LNCAP (cell line): Measurements from ENCODE around the gene HNRNPA2B1.

Experiments
- TF ChIP-seq, protein P1 (sequence below): fragments of 450-650 bp; IDR thresholded peaks from 2 replicates; pipeline ENCODE4 v1.5.1; 2017; ENCODE audit warnings: mild to moderate bottlenecking

HNRNPA2B1 gene

DNA sequence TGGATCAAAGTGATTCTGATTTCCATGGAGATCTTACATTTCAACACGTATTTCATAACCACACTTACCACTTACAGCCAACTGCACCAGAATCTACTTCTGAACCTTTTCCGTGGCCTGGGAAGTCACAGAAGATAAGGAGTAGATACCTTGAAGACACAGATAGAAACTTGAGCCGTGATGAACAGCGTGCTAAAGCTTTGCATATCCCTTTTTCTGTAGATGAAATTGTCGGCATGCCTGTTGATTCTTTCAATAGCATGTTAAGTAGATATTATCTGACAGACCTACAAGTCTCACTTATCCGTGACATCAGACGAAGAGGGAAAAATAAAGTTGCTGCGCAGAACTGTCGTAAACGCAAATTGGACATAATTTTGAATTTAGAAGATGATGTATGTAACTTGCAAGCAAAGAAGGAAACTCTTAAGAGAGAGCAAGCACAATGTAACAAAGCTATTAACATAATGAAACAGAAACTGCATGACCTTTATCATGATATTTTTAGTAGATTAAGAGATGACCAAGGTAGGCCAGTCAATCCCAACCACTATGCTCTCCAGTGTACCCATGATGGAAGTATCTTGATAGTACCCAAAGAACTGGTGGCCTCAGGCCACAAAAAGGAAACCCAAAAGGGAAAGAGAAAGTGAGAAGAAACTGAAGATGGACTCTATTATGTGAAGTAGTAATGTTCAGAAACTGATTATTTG, 15.3 kb downstream of the HNRNPA2B1 start:
- TF ChIP-seq, protein P1, sequence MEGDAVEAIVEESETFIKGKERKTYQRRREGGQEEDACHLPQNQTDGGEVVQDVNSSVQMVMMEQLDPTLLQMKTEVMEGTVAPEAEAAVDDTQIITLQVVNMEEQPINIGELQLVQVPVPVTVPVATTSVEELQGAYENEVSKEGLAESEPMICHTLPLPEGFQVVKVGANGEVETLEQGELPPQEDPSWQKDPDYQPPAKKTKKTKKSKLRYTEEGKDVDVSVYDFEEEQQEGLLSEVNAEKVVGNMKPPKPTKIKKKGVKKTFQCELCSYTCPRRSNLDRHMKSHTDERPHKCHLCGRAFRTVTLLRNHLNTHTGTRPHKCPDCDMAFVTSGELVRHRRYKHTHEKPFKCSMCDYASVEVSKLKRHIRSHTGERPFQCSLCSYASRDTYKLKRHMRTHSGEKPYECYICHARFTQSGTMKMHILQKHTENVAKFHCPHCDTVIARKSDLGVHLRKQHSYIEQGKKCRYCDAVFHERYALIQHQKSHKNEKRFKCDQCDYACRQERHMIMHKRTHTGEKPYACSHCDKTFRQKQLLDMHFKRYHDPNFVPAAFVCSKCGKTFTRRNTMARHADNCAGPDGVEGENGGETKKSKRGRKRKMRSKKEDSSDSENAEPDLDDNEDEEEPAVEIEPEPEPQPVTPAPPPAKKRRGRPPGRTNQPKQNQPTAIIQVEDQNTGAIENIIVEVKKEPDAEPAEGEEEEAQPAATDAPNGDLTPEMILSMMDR: no peak

DNA sequence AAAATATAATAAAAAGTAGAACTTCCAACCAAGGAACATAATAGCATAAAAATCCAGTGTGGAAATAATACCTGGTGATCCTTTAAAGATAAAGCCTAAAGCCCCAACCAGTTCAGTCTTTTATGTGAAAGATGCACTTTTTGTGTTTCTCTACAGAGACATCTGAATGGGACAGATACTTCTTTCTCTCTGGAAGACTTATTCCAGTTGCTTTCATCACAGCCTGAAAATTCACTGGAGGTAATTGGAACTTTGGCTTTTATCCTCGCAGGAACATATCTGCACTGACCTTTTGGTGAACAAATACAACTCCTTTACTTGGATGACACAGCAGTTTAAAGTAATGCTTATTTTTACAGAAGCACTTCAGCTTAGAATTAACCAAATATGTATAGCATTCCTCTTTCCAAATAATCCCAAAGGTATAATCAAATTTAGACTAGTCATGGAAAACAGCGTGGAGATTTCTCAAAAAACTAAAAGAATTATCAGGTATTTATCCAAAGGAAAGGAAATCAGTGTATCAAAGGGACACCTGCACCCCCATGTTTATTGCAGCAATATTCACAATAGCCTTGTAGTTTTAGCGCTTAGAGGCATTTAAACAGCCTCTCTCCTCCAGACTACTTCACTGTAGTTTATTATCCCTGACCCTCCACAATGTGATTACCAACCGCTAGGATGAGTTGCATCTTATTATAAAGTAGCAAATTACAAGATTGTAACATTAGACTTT, 16.8 kb downstream of the HNRNPA2B1 start:
- TF ChIP-seq, protein P1: no peak

DNA sequence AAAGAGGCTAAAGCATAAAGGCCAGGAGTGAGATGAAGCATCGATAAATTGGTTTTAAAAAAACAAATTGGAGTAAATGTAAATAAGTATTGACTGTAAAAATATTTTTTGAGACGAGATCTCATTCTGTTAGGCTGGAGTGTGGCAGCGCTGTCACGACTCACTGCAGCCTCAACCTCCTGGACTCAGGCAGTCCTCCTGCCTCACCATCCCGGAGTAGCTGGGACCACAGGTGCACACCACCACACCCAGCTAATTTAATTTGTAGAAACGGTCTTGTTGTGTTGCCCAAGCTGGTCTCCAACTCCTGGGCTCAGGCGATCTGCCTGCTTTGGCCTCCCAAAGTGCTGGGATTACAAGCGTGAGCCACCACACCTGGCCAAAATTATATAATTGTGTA, 17.8 kb downstream of the HNRNPA2B1 start:
- TF ChIP-seq, protein P1: no peak

DNA sequence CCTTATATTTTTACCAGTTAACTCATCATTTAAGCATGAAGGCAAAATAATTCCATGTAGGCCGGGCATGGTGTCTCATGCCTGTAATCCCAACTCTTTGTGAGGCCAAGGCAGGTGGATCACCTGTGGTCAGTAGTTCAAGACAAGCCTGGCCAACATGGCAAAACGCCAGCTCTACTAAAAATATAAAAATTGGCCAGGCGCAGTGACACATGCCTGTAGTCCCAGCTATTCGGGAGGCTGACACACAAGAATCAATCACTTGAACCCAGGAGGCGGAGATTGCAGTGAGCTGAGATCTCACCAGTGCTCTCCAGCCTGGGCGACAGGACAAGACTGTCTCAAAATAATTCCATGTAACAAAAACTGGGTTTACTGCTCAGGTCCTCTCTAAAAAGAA, 18.3 kb downstream of the HNRNPA2B1 start:
- TF ChIP-seq, protein P1: no peak

DNA sequence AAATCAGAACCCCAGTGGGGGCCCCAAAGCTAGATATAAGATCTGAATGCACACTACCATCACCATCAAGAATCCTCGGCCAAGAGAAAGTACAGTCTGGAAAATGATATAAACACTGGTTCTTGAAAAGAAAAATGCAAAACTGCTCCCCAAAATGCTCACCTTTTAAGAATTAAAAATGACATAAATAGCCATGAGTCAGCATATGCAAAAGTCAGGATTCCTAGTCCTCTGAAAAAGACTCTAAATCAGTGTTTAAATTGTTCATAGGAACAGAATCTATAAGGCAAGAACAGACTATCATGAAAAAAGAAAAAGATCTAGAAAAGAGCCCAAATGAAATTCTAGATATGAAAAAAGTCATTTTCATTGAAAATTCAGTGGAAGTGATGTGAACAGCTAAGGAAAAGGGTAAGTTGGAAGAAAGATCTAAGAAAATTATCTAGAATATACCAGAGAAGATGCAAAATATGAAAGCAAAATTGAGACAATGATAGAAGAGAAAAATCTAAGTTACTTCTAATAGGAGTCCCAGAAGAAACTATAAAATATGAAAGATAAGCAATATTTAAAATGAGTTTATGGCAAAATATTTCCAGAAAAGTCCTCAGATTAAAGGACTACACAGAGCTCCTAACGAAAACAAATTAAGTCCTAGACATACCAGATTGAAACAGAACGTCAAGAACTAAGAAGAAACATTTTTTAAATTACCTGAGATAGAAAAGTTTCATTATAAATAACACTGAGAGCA, 18.9 kb downstream of the HNRNPA2B1 start:
- TF ChIP-seq, protein P1: no peak

DNA sequence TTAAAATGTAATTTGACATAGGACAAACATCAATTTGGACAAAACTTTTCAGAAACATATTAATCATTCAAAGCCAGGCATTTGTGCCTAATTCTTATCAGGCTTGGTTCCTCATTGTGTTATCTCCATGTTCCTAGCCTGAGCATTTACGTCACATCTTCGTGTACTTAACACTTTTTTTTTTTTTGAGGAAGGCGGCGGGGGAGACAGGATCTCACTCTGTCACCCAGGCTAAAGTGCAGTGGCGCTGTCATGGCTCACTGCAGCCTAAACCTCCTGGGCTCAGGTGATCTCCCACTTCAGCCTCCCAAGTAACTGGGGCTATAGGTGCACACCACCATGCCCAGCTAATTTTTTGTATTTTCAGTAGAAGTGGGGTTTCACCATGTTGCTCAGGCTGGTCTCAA, 19.8 kb downstream of the HNRNPA2B1 start:
- TF ChIP-seq, protein P1: no peak

DNA sequence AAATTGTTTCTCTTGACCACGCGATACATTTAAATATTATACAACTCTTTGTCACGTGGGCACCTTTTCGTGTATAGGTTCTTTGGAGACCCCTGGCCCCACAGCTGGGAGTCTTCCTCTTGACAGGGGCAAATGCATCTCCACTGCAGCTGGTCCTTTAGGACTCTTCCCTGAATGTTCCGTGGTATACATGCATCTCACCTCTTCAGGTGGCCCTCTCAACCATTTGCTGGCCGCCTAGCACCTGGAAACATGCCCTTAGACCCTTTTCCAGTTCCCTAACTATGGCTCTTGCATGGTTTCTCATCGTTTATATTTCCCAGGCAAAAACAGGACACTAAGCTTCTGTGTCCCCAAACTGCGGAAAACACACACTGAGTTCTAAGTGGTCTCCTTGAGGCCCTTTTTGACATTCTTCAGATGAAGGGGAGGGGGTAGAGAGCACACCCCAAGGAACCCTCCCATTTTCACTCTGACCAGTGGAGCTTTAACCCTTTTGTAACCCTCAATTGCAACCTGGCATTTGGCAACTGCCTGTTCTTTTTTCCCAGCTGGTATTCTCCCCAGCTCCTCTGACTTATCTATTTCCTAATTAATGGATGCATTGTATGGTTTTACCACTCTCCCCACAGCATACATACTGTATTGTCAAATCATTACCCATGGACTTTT, 20.6 kb downstream of the HNRNPA2B1 start:
- TF ChIP-seq, protein P1: no peak
